ENCODE data around the gene LNPK.
"Not testable (repeated sequence)": the region's sequence is repeated elsewhere in the genome, so short reads cannot be mapped to it uniquely, and the experiment has no call there.

Gene LNPK

DNA sequence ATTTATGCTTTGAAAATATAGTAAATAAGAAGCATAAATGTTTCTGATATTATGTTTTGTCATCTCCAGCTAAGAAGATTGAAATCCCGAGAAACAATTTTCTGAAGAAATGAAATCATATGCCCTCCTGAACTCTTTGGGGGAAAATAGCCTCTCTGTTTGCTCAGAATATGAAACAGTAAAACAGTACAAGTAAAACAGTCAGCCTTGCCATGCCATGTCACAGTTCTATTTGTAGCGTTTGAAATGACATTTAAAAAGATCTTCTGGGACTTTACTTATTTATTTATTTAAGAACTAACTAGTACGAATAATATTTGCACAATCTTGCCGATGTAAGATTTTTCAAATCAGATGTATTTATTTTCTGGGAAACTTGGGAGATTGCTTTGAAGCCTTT is 98.0 kb downstream of the LNPK start:
- no peak for DNase-seq (ENCODE audit: low spot score)

DNA sequence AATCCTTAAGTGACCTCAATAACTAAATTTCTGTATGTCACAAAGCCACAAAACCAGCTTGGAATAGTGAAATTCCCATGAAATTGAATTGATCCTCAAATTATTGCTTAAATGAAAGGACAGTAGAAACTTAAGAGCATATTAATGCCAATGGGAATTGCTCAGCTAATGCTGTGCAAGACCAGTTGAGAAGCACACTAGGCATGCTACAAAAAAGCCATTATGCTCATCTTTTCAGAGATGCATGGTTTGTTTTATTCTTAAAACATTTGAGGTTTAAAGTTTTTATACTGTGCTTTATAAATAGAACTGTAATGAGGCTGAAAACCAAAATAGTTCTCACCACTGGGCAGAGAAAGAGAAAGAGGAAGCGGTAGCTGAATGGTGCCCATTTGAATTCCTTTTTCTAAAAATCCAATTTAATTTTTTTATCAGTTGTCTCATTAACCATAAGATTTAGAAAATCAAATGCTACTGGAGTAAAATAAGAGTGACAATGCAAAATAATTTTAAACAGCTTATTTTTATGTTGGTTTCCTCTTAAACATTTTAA is 98.6 kb downstream of the LNPK start:
- DNase-seq (ENCODE audit: low spot score): no peak

DNA sequence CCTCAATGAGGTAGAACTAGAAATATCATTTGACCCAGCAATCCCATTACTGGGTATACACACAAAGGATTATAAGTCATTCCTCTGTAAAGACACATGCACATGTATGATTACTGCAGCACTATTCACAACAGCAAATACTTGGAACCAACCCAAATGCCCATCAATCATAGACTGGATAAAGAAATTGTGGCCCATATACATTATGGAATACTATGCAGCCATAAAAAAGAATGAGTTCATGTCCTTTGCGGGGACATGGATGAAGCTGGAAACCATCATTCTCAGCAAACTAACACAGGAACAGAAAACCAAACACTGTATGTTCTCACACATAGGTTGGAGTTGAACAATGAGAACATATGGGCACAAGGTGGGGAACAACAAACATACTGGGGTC is 106.1 kb downstream of the LNPK start:
- DNase-seq (ENCODE audit: low spot score): not testable (repeated sequence)

DNA sequence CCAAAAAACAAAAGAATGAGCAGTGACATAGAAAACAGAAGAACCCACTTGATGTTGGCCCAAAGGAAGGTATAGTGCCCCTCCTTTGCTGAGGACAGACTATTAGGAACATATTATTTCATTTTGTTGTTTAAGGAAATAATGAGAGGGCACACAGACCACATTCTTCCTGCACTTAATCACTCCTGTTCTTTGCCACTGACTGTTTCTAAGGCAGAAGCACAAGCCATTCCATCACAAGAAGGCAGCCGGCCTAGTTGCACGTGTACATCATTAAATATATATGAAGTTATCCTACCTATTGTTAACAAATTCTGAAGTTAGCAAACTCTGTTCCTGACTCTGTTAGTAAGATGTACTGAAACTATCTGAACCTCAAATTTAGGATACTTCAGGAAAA is 110.0 kb downstream of the LNPK start:
- no peak for DNase-seq (ENCODE audit: low spot score)

DNA sequence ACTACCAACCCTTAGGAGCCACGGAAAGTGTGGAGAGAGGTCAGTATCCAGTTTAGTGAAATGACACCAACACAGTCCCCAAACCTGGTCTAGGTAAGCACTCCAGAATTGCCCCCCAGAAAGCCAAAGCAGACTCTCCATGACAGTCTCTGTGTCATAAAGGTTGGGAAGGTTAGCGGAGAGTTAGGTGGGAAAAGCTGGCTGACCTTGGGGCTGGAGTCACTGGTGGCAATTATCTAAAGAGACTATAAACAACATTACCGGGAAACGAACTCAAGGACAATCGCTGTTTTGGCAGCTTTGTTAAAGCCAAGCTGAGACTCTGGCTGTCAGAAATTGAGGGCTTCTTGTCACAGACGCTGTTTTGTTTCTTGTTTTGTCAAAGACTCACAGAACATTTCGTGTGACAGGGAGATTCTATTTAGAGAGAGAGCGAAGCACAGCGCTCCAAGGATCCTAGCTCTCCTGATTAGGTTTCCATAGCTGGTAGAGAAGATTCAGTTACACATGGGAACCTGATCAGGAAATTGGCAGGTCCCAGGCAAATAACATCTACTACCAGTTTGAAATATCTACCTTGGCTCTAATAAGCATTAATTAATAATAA is 111.3 kb downstream of the LNPK start:
- DNase-seq (ENCODE audit: low spot score): no peak

DNA sequence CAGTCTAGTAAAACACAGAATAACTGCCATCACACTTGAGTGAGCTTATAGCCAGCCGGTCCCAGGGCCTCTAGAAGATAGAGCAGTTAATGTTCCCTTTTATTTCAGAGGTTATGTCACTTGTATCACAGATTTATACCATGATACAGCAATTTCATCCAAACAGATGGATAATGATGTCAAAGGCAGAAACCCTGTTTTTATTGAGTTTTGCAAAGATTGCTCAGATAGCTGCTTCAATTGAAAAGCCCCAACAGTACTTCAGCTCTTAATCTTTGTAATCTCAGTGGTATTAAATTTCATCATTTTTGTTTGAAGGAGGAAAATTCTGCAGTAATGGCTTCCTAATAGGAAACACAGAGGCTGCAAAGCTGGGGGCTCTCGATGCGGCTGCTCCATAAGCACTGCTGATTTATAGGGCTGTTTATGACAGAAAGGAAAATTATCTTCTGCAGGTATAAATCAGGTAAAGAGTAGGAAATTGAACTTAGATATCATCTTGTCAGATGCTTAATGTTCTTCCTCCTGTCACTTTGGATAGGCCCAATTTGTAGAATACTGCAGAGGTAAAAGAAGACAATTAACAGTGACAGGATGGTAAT is 112.3 kb downstream of the LNPK start:
- DNase-seq (ENCODE audit: low spot score): no peak

DNA sequence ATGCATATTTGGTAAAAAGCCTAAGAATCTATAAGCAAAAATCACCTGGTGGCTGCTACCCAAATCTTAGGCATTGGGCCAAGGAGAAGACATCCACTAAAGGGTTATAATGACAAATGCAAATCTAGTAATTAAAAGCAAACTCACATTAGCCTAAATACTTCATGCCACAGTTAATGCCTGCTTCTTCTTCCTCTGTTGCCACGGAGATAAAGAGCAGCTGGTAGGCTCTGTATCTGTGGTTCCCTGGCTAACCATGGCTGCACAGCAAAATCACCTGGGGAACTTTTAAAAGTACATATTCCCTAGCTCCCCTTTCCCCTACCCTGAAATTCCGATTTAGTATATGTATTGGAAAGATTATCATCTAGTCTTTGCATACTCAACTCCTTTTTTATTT is 114.3 kb downstream of the LNPK start:
- DNase-seq (ENCODE audit: low spot score): no peak

DNA sequence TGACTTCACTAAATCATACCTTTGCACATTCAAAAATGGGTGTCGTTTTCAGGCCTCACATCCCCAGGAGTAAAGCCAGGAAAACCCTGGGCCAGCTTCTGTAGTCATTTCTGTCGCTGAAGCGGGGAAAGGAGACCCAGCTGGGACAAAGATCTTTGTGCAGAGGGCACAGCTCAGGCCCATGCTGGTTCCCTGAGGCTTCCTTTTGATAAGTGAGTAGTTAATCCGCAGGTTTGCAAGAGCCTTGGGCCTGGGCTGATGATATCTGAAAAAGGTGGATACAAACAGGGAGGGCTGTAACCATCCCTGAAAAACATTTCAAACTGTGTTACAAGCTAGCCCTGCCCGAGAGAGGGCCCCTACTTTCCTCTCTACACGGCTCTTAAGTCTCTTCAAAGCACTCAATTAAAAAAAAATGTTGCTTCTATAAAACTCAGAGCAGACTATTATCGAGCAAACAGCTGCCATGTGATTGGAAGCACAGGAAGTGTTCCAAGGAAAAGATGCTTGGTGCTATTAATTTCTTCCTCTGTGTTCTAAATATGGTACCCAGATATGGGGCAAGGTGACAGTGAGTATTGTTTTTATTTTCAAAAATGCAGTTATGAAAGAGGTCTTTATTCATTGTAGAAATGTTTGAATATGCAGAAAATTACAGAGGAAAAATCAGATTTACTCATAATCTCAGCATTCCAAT is 117.2 kb downstream of the LNPK start:
- no peak for DNase-seq (ENCODE audit: low spot score)

DNA sequence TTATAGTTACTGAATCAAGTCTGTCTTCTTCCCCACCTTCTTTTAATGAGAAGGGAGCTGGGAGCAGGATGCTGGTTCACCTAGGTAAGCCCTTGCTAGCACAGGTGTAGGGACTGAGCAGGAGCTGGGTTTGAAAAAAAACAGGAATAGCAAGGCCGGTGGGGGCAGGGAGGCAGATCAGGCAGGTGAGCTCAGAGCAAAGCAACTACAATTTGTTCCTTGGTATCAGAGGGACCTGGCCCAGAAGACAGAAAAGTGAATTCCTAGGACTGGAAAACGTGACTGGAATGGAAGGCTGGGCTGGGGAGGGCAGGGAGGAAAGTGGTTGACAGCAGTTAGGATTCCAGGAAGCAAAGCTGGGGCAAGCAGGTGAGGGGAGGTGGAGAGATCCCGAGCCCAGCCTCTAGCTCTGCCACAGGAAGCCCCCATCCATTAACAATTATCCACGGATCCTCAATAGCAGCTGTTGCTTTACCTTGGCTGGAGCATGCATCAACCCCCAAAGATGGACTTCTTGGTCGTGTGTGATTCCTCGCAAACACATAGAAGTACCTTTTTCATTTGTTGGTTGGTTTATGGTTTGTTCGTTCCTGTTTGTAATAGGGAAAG is 118.4 kb downstream of the LNPK start:
- DNase-seq (ENCODE audit: low spot score): no peak

DNA sequence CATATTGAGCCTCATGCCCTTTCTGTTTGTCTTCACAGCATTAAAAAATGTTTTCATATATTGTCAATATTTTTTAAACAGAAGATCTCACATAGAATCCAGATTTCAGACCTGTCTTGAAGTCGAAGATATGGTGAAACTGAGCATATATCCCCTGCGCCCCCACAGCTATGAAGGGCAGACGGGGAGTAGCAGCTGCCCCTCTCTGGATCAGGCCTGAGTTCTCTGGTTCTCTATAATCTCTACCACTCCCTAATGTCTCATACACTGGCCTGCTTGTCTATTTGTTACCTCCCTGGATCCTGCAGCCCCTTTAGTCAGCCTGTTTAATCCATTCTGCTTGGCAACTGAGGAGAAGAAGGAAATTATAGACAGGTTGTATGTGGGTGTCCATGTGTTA is 122.4 kb downstream of the LNPK start:
- no peak for DNase-seq (ENCODE audit: low spot score)

DNA sequence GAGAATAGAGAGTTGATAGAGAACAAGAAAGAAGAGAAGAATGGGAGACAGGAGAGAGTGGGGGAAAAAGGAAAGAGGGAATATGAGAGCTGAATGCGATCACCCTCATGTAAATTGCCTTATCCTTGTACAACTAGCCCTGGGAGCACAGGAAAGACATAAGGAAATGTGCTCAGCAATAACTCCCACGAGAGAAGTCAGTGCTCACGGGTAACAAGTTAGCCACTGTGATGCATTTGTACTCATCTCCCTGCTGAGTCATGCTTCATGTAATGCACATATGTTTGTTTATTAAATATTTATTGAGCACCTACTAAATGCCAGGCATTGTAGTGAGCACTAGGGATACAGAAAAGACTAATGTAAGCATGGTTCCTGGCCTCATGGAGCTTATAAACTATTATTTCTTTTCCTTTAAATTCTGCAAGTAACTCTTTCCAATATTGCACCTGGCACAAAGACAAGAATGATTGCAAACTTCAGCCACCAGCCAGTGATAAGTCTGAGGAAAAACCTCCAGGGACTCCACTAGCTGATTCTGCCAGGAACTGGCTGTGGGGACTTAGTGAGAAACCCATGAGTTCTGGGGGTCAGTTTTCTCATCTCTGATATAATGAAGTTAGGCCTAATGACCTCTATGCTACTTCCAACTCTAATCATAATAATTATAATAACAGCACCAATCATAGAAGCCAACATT is 124.1 kb downstream of the LNPK start:
- DNase-seq (ENCODE audit: low spot score): no peak

DNA sequence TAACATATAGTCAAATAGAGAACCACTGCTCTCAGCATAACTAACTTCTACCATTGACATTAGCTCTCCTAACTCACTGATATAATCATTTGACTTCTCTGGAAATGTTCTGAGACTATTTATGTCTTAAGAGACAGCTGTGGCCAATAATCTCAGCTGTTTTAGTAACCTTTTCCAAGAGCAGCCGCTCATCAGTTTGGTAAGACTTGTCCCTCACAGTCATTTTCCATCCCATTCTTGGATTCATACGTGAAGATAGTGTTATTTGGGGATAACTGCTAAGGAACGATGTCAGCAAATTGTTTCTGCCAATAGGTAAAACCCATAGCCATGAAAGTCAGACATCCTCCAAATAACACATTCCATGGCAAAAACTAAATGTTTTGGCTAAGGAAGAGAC is 127.8 kb downstream of the LNPK start:
- no peak for DNase-seq (ENCODE audit: low spot score)
